Measurements from ENCODE around the gene PKNOX2. TPM values are rescaled to one million over a fixed set of nuclear protein-coding genes. Genes with fewer than 3 reads are reported as not detected.
A peak's percentile ranks its signal among the peaks of the same experiment; 100 is the strongest.

The PKNOX2 gene
- total RNA-seq, 6 experiments from 2014 or later = 0.10 TPM; not detected in 5

GRCh38 chr11:125256541-125257189, 92.1 kb downstream of the PKNOX2 start:
- no peak for DNase-seq
- H3K4me3 Mint-ChIP-seq = no peak overlapping the region
- no peaks in the 10 kb centered on the region for H3K9me3 Mint-ChIP-seq
- no peaks in the 10 kb centered on the region for H3K4me1 Mint-ChIP-seq (ENCODE audit: low read depth)
- TF ChIP-seq CTCF (IDR thresholded peaks at IDR 0.05) = no peak
- no peaks in the 10 kb centered on the region for H3K36me3 Mint-ChIP-seq (ENCODE audit: low read depth)
- H3K27me3 Mint-ChIP-seq (ENCODE audit: insufficient read depth) = peaks cover 26% of the 10 kb centered on the region
- H3K27ac Mint-ChIP-seq = no peak overlapping the region

- Mint-ChIP-seq H3K4me3 (no peak overlapping the region), H3K9me3 (no peaks in the 10 kb centered on the region), H3K27ac (no peak overlapping the region), H3K4me1 (ENCODE audit: low read depth) (no peaks in the 10 kb centered on the region), H3K27me3 (ENCODE audit: insufficient read depth) (peaks cover 28% of the 10 kb centered on the region), H3K36me3 (ENCODE audit: low read depth) (no peaks in the 10 kb centered on the region)
- peak; percentile 55 for TF ChIP-seq CTCF (IDR thresholded peaks at IDR 0.05)
- DNase-seq = no peak
These were observed 92.6 kb downstream of the PKNOX2 start for GRCh38 chr11:125257190-125257579.

GRCh38 chr11:125257751-125258150, 93.2 kb downstream of the PKNOX2 start:
- no peaks in the 10 kb centered on the region for H3K36me3 Mint-ChIP-seq (ENCODE audit: low read depth)
- H3K27ac Mint-ChIP-seq = no peak overlapping the region
- no peak overlapping the region for H3K4me3 Mint-ChIP-seq
- no peak for DNase-seq
- H3K27me3 Mint-ChIP-seq (ENCODE audit: insufficient read depth) = peaks cover 27% of the 10 kb centered on the region
- no peaks in the 10 kb centered on the region for H3K9me3 Mint-ChIP-seq
- no peak for TF ChIP-seq CTCF (IDR thresholded peaks at IDR 0.05)
- peaks cover 3% of the 10 kb centered on the region for H3K4me1 Mint-ChIP-seq (ENCODE audit: low read depth)

- Mint-ChIP-seq H3K27ac (no peak overlapping the region), H3K36me3 (ENCODE audit: low read depth) (no peaks in the 10 kb centered on the region), H3K4me3 (no peak overlapping the region), H3K9me3 (no peaks in the 10 kb centered on the region), H3K27me3 (ENCODE audit: insufficient read depth) (peaks cover 29% of the 10 kb centered on the region), H3K4me1 (ENCODE audit: low read depth) (peaks cover 10% of the 10 kb centered on the region)
- TF ChIP-seq CTCF (IDR thresholded peaks at IDR 0.05) = no peak
- DNase-seq = no peak
These were observed 93.9 kb downstream of the PKNOX2 start for GRCh38 chr11:125258291-125259032.

GRCh38 chr11:125261588-125261987, 97.0 kb downstream of the PKNOX2 start:
- TF ChIP-seq CTCF (IDR thresholded peaks at IDR 0.05) = no peak
- Mint-ChIP-seq H3K4me3 (no peak overlapping the region), H3K36me3 (ENCODE audit: low read depth) (no peaks in the 10 kb centered on the region), H3K27ac (no peak overlapping the region), H3K9me3 (no peaks in the 10 kb centered on the region), H3K4me1 (ENCODE audit: low read depth) (peaks cover 15% of the 10 kb centered on the region), H3K27me3 (ENCODE audit: insufficient read depth) (peaks cover 29% of the 10 kb centered on the region)
- no peak for DNase-seq

Data from HFFc6 (cell line).